HFFc6 (cell line): Measurements from ENCODE around the gene OR52K1. TPM values are rescaled to one million over a fixed set of nuclear protein-coding genes. Genes with fewer than 3 reads are reported as not detected.

Experiments used
- DNase-seq: peaks from one replicate; pipeline ENCODE4 v3.0.0-alpha.2; 2018
- H3K27ac Mint-ChIP-seq: 2 replicates; pipeline ENCODE4 v1.8.0; 2020; ENCODE audit warnings: mild to moderate bottlenecking, mixed read lengths
- H3K27me3 Mint-ChIP-seq: 2 replicates; pipeline ENCODE4 v1.8.0; 2021; ENCODE audit warnings: mild to moderate bottlenecking, moderate library complexity, mixed read lengths; ENCODE audit not compliant: insufficient read depth
- H3K36me3 Mint-ChIP-seq: 2 replicates; pipeline ENCODE4 v1.8.0; 2021; ENCODE audit warnings: low read depth, mixed read lengths
- H3K4me1 Mint-ChIP-seq: 2 replicates; pipeline ENCODE4 v1.8.0; 2020; ENCODE audit warnings: low read depth, mixed read lengths
- H3K4me3 Mint-ChIP-seq: 2 replicates; pipeline ENCODE4 v1.8.0; 2020; ENCODE audit warnings: mild to moderate bottlenecking, moderate library complexity, mixed read lengths
- H3K9me3 Mint-ChIP-seq: 2 replicates; pipeline ENCODE4 v1.8.0; 2020; ENCODE audit warnings: mild to moderate bottlenecking, mixed read lengths
- total RNA-seq, 6 experiments: library from RNA; stranded (reverse); fragmentation: NEBNext Ultra II Directional; extraction: Animal tissue kit (Norgen Biotek cat#: 25700); gene quantifications; 2 replicates in 1 of 6; 3 replicates in 5 of 6; pipeline ENCODE4 v1.2.3, GENCODE V29; 2021
- TF ChIP-seq, protein P1 (sequence below): fragments of 200-600 bp; sonication (generic); IDR thresholded peaks from 2 replicates; pipeline ENCODE4 v1.5.0; 2021; ENCODE audit warnings: antibody characterized with exemption, mild to moderate bottlenecking

OR52K1 gene
- total RNA-seq, 6 experiments from 2014 or later = not detected

DNA sequence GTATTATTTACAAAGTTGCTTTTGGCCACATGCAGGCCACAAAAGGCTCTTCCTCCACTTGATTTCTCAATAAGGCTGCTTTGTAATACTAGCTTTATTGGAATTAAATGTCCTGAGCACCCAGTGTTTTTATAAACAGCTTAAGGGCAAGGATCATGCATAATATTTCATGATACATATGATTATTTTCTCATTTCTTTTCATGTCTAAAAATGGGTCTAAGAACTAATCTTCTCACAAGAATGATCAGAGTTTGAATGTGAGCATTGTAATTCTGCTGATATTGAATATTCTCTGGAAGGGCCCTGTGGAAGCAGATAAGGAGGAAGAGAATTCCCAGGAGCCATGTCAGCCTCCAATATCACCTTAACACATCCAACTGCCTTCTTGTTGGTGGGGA is 33.5 kb upstream of the OR52K1 start, which contains the start of gene OR52K2:
OR52K2 (plus strand) TSS at position 301 of the 400 bp plus-strand sequence; CDS start at position 346, 45 bp downstream.
- TF ChIP-seq, protein P1, sequence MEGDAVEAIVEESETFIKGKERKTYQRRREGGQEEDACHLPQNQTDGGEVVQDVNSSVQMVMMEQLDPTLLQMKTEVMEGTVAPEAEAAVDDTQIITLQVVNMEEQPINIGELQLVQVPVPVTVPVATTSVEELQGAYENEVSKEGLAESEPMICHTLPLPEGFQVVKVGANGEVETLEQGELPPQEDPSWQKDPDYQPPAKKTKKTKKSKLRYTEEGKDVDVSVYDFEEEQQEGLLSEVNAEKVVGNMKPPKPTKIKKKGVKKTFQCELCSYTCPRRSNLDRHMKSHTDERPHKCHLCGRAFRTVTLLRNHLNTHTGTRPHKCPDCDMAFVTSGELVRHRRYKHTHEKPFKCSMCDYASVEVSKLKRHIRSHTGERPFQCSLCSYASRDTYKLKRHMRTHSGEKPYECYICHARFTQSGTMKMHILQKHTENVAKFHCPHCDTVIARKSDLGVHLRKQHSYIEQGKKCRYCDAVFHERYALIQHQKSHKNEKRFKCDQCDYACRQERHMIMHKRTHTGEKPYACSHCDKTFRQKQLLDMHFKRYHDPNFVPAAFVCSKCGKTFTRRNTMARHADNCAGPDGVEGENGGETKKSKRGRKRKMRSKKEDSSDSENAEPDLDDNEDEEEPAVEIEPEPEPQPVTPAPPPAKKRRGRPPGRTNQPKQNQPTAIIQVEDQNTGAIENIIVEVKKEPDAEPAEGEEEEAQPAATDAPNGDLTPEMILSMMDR = no peak
- H3K27me3 Mint-ChIP-seq = peaks cover 2% of the 10 kb centered on the region; the same call in 1 of the 2 replicates
- H3K9me3 Mint-ChIP-seq = peaks cover 2% of the 10 kb centered on the region; the same call in 1 of the 2 replicates
- DNase-seq = no peak
- H3K36me3 Mint-ChIP-seq = no peaks in the 10 kb centered on the region; the same call in 1 of the 2 replicates
- no peaks in the 10 kb centered on the region for H3K4me1 Mint-ChIP-seq
- no peak within 1 kb of the TSS for H3K4me3 Mint-ChIP-seq
- H3K27ac Mint-ChIP-seq = no peak within 1 kb of the TSS

DNA sequence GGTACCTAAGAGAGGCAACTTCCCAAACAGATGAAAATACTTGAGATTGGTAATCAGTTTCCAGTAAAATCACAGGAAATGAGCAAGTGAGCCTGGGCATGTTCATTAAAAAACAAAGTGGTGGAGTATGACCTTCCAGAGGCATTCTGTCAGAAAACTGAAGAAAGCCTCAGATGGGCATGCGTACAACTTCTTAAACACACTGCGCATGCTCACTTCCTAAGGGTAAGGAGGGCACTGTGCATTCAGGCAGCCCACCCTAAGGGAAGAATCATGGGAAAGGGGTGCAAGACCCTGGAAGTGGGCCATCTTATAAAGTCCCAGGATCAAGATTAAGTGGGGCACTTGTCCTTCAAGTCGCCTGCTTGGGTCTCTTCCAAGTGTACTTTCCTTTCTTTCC is 29.3 kb upstream of the OR52K1 start:
- Mint-ChIP-seq H3K27ac (no peak overlapping the region), H3K27me3 (peaks cover 2% of the 10 kb centered on the region; the same call in 1 of the 2 replicates), H3K4me1 (no peaks in the 10 kb centered on the region), H3K9me3 (peaks cover 5% of the 10 kb centered on the region; the same call in 1 of the 2 replicates), H3K4me3 (no peak overlapping the region), H3K36me3 (no peaks in the 10 kb centered on the region; the same call in 1 of the 2 replicates)
- TF ChIP-seq, protein P1 = no peak
- DNase-seq = no peak

DNA sequence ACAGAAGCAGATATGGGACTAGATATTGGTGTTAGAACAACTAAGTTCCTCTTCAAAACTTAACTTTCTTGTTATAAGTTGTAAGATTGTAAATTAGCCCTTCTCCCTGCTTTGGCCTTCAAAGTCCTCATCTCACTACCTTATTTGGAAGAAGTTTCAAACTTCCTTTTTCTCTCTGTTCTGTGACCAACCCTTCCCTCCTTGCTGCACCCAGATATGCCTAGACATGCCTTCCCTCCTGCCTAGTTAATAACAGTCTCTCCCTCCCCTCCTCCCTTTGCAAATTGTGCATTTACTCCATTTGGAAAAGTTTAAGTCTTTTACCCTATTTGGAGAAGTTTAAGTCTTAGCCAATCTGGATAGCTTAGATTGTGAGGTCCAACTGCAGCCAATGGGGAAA is 28.4 kb upstream of the OR52K1 start:
- H3K4me3 Mint-ChIP-seq = no peak overlapping the region
- peaks cover 2% of the 10 kb centered on the region; the same call in 1 of the 2 replicates for H3K27me3 Mint-ChIP-seq
- TF ChIP-seq, protein P1 = no peak
- peaks cover 4% of the 10 kb centered on the region; the same call in 1 of the 2 replicates for H3K4me1 Mint-ChIP-seq
- H3K27ac Mint-ChIP-seq = no peak overlapping the region
- DNase-seq = no peak
- H3K36me3 Mint-ChIP-seq = no peaks in the 10 kb centered on the region; the same call in 1 of the 2 replicates
- H3K9me3 Mint-ChIP-seq = peaks cover 5% of the 10 kb centered on the region; the same call in 1 of the 2 replicates

DNA sequence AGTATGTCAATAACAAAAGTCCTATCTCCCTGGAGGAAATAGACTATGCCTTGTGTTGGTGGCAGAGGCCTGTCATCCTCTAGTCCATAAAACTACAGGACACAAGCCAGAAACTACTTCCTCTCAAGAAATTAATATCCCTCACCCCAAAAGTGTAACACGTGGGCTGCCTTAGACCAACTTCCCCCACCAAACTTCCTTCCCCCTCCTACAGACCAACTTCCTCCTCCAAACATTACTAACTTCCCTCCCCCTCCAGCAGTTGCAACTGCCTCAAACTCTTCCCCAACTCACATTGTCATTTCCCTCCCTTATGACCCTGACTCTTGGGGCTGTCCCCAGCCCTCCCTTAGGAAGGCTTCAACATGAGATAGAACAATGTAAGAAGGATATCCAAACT is 27.0 kb upstream of the OR52K1 start:
- Mint-ChIP-seq H3K4me1 (peaks cover 16% of the 10 kb centered on the region), H3K9me3 (peaks cover 5% of the 10 kb centered on the region; the same call in 1 of the 2 replicates), H3K36me3 (no peaks in the 10 kb centered on the region; the same call in 1 of the 2 replicates), H3K27me3 (no peaks in the 10 kb centered on the region; the same call in 1 of the 2 replicates), H3K27ac (no peak overlapping the region), H3K4me3 (no peak overlapping the region)
- TF ChIP-seq, protein P1 = no peak
- DNase-seq = no peak

DNA sequence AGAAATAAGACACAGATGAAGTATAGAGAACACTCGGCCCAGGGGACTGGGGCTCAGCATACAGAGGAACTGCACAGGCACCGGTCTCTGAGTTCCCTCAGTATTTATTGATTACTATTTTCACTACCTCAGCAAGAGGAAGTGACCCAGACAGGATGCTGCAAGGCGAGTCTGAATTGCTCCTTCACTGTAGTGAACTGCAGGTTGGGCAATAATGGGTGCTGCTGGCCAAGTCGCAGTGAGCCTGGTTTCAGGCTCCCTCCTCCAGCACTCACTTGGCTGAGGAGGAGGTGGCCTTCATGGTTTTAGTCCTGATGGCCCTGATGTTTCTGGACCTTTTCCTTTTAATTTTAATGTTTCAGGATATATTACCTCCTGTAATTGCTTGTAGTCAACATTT is 22.9 kb upstream of the OR52K1 start:
- H3K9me3 Mint-ChIP-seq = peaks cover 7% of the 10 kb centered on the region
- no peak overlapping the region for H3K27ac Mint-ChIP-seq
- H3K4me1 Mint-ChIP-seq = peaks cover 29% of the 10 kb centered on the region
- TF ChIP-seq, protein P1 = no peak
- no peak for DNase-seq
- no peaks in the 10 kb centered on the region; the same call in 1 of the 2 replicates for H3K27me3 Mint-ChIP-seq
- H3K4me3 Mint-ChIP-seq = peak overlapping the region; percentile 68; the same call in 1 of the 2 replicates
- peaks cover 12% of the 10 kb centered on the region for H3K36me3 Mint-ChIP-seq
